GM19395 (cell line): ENCODE data around the gene JMJD1C.

Experiments used
- ATAC-seq: cut with Tn5 transposase; IDR thresholded peaks from one replicate; pipeline ENCODE4 v1.9.1; 2021; ENCODE audit warnings: mild to moderate bottlenecking, moderate library complexity; ENCODE audit not compliant: unreplicated experiment

JMJD1C gene

DNA sequence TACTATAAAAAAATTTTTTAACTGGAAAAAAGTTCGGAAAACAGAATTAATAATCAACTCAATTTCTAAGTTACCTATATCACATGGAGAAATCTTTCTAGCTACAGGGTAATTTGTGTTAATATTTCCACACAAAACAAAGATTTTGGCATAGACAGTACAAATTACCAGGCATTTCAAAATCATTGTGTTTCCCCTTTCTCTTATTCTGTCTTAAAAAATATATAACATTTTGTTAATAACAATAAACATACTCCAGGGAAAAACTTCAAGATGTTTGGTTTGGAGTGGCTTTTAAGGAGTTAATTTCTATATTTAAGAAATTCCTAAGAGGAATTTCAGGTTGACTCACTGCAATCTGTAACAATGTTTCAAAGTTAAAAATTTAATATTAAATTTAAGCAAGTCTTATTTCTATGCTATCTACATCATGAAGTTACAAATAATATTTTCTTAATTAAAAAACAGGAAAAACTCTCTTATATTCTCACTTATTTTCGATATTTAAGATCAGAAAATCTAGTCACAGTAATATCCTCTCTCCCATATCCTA is 200.0 kb downstream of the JMJD1C start:
- no peak for ATAC-seq

DNA sequence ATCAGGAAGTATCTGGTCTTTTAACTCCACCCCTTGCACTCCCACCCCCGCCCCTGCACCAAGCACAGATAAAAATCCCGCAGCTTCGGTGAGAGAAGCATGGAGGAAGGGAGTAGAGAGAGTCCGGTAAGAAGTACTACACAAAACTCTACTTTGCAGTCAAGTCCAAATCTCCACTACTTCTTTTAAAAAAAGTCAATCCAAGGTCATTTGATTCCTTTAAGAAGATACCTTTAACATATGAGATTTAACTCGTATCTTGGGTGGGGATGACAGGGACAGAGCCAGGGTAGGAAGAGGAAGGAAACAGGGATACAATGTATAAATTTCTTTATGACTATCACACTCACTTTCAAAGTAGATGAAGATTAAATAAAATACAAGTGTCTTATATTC is 200.6 kb downstream of the JMJD1C start:
- ATAC-seq, result no peak

DNA sequence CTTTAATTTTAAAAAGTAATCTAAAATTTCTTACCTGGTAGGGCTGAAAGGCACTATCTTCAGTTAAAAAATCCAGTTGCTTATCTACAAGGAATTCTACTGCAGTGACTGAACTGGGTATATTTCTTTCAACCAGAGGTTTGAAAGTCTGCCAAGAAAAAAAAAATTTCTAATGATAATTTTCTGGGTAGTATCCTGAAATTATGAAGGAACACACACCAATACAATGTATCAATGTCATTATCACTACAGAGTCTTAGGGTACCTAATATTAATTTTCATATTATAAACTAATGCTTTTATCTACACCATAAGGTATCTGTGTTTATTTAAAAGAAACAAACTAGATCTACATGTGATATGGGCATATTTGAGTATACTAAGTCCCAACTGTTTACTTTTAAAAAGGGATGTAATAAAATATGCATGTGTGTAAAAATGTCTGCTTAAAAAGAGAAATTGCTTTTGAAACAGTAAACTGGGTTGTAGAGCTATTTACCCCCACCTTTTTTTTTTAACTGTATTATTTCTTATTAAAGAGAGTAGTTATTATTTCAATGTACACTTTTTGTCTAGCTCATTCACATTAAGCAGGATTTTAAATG is 201.1 kb downstream of the JMJD1C start:
- no peak for ATAC-seq

DNA sequence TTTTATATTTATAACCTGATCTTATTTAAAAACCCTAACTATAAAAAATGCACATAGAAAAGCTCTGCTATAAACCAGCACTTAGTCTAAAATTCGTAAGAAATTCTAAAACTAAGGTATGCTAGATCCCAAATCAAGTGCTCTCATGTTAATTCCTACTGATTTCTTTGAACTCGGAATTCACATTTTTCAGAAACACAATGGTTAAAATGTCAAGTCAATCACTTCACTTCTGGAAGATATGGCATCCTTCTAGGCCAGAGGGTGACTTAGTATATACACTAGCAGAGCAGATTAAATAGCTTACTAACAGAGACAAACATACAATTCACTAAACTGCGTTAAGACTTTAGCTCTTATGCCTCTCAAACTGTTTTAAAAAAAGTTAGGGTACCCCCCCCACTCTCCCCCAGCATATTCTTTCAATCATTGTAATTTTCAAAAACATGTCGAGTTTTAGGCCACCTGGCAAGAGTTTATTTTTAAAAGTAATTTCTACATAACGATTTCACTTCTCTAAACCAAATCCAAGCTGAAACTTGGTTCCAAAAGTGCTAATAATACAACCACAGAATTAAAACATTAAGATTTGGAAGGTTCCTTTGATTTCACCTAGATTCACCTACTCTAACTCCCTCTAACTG is 203.2 kb downstream of the JMJD1C start:
- ATAC-seq, result no peak

DNA sequence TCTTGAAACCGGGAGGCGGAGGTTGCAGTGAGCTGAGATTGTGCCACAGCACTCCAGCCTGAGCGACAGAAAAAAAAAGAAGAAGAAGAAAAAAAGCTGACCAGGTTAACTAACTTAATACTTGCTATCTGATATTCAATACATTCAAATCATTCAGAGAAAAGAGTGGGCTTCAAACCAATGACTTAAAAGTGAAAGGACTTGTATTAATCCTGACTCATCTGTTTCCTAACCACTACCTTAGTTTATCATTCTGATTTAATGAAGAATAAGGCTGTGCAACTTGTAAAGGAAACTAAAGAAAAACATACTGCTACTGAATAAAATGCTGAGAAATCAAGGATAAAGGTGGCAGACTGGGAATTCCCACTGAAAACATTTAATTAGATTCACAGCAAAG is 204.3 kb downstream of the JMJD1C start:
- no peak for ATAC-seq

DNA sequence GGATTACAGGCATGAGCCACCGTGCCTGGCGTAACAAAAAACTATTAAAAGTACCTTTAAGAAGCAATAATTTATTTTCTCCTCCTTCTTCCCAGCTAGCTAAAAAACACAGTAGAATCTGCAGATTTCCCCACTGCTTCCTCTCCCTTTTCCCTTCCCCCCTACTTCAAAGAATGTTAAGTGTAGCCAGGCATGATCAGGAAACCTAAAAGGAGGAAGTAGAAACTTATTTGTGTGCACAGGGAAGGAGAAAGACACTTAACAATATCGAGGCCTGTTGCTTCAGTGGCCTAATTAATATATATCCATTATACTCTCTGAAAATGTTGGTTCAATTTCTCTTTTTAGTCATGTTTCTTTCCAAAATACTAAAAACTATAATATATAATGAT is 204.9 kb downstream of the JMJD1C start:
- no peak for ATAC-seq

DNA sequence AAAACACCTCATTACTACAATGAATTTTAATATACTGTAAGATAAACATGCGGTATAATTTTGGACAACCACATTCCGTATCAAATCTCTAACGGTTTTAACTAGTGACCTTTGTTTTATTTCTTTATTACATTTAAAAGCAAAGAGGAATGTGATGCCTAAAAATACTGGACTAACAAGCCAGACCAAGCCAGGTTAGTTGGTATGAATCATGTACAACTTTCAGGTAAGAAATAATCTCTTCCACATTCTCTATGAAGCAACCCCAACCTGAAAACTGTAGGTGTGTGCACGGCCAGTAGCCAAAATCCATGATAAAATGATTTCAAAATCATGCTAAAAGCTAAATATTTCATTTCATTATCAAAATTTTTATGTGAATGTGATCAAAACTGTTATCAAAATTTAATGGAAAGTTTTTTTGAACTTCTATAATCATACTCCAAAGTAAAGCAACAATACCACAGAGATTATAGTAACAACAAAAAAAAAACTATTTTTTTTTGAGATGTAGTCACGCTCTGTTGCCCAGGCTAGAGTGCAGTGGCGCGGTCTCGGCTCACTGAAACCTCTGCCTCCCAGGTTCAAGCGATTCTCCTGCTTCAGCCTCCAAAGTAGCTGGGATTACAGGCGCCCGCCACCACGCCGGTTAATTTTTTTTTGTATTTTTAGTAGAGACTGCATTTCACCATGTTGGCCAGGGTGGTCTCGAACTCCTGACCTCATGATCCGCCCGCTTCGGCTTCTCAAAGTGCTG is 205.5 kb downstream of the JMJD1C start:
- ATAC-seq, result no peak

DNA sequence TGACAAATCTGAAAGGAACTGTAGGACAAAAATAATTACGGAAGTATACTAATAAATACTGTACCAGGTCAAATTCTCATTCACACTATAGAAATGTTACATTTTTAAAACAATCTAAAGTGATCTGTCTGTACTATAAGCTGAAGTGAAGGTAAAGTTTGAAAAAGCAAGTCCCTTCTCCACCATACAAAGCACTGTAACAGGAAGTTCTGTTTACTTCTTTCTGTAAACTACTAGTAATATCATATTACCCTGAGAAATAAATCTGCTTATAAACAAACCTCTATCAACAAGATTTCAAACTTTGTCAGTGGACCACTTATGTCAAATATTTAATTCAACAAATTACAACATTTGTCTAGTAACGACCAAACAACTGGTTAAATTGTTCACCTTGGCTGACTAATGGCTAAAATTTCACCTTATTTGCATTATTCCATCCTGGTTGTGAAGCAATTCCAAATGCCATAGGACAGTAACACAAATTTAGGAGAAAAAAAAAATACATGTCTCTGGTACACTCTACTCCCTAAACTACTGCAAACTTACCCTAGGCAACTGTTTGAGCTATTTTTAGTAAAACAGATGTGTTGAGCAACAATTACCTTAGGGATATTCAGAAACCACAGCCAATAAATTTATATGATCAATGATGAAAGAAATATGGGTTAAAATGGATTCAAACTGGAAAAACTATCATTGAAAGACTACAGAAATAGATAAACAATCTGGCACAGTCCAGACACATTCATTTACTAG is 206.7 kb downstream of the JMJD1C start:
- ATAC-seq, result no peak

DNA sequence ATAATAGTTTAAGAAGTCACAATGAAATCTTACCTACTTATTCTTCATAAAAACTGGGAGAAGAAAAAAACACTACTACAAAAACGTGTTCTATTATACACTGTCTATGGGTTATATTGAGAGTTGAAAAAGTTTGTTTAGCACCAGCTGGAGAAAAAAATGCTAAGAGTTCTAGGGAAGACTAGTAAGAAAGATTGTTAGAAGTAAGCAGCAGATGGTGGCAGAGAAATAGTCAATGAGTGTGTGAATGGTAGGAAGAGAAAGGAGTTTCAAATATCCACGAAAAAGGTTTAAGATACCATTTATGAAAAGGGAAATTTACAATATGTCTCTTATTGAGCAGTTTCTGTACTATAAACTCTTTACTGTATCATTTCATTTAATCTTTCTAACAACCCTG is 208.0 kb downstream of the JMJD1C start:
- ATAC-seq, result no peak

DNA sequence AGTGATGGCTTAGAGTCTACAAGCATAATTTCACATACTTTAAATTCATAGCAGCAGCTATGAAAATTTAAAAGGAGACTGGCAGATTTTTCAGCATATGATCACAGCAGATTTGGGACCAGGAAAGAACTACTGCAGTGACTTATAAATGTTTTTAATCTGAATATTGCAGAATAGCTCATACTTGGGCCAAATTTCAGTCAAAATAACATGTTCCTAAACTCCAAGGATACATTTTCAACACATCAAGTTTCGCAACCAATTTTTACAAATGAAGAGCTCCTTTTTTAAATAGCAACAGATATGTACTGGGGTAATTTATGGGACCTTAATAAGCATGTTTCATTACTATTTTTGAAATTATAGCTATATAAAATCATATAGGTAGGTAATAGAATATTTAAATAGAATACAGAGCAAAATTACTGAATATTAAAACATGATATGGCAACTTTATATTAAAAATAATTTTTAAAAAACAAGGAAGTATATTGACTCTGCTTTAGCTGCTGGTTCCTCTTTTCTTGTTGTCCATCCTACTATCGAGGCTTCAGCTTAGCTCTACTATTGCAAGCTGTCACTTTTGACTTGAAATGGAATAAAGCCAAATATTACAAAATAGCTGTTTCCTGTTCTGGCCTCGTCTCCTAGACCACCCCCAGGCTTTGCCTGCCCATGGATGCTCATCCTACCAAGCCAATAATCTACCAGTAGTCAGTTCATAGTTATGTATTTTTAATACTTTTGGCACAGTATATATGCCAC is 209.6 kb downstream of the JMJD1C start:
- peak; percentile 37 for ATAC-seq

DNA sequence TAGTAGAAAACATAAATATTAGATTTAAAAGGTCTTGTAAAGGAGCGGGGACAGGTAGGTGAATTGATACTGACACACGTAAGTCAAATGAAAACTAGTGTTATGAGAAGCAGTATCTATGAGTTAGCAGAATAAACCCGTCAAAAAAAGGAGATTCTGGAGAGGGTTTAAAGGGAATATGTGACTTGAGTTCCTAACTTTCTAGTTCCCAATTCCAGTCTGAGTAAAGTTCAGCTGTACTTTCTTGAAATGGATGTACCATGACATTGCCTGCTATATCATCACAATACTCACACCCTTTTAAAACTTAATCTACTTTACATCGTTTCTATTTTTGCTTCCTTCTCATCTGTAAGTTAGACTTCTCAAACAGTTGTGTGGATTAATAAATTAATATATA is 210.5 kb downstream of the JMJD1C start:
- ATAC-seq, result no peak

DNA sequence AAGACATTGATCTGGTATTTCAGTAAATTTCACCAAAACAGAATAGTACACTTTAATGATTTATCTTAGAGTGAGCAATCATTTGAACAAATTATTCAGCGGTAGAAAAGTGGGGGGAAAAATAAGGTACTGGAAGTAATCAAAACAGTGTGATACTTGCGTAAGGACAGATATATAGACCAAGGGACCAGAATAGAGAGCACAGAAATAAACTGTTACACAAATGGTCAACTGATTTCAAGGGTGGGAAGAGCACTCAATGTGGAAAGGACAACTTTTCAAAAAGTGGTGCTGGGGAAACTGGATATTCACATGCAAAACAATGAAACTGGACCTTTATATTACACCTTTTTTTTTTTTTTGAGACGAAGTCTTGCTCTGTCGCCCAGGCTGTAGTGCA is 212.7 kb downstream of the JMJD1C start:
- ATAC-seq, result no peak

DNA sequence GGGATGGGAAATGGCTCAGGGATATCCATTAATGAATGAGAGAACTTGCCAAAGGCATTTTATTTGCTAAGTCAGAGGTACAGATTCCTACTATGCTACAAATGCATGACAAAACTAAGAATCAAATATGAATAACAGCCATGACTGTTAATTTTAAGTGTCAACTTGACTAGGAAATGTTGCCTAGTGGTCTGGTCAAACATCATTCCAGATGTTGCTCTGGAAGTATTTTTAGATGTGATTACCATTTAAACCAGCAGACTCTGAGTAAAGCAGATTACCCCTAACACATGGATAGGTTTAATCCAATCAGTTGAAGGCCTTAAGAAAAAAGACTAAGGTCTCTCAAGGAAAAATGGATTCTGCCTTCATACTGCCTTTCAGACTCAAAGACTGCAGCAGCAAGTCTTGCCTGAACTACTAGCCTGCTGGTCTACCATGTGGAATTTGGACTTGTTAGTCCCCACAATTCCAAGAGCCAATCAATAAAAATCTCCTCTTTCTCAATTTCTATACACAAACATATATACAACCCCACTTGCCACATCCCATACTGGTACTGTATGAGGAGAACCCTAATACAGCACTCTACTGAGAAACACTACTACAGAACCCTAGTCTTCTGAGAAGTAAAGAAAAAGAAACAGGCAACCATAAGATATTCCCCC is 213.5 kb downstream of the JMJD1C start:
- no peak for ATAC-seq

DNA sequence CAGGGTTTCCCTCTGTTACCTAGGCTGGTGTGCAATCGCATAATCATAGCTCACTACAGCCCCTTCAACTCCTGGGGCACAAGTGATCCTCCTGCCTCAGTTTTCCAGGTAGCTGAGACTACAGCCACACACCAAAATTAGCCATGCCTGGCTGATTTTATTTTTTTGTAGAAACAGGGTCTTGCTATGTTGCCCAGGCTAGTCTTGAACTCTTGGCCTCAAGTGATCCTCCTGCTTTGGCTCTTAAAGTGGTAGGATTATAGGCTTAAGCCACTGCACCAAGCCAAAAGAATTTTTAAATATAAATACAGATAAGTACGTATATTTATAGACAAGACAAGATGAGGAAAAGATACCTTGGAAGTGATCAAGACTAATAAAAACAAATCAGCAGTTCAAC is 215.7 kb downstream of the JMJD1C start:
- no peak for ATAC-seq

DNA sequence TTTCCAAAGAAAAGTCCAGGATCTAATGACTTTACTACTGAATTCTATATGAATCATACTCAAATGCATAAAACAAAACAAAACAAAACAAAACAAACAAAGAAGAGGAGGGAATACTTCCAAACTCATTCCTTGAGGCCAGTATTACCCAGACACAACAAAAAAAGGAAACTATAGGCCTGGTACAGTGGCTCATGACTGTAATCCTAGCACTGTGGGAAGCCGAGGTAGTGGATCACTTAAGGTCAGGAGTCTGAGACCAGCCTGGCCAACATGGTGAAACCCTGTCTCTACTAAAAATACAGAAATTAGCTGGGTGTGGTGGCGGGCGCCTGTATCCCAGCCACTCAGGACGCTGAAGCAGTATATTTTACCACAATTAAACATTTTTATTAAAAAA is 218.0 kb downstream of the JMJD1C start:
- ATAC-seq, result no peak

DNA sequence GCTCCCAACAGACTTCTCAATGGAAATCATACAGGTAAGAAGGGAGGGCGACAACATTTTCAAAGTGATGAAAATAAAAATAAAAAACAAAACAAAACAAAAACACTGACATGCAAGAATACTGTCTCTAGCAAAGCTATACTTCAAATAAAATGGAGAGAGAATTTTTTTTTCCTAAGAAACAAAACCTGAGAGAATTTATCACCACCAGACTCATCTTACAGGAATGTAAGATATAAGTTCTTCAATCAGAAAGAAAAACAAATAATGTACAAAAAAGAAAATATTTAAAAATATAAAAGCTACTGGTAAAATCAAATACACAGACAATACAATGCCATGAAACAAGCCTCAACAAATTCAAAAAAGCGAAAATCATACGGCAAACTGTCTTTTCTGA is 219.4 kb downstream of the JMJD1C start:
- ATAC-seq, result no peak

DNA sequence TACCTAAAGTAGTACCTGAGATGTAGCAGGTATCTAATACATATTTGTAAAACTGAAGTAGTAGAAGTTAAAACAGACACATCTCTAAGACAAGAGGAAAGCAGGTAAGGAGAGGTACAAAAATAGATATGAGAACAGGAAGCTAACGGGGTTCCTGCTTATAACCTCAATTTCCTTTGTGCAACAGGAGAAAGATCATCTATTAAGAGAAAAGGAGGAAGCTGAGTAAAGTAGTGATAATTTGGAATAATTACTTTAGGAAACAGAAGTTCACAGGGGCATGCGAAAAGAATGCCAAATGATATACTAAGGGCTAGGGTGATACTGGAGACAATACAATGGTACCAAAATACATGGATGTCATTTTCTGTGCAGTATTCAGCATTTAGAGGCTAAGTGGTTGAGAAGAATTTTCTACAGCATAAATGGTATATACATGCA is 223.9 kb downstream of the JMJD1C start:
- peak; percentile 22 for ATAC-seq

DNA sequence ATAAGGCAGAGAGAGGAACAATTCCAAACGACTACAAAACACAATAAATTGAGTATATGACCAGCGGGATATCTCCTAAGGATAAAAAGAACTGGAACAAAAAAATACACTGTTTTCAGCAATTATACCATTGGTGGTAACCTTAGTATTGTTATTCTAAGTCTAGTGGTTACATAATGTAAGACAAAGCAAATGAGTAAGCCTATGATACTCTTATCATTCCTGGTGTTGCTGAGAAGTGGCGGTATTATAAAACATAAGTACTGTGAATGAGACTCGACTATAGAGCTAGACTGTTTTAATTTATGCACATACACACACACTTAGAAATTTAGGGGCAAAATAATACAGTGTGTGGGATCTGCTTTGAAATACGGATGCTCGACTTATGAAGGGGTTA is 225.0 kb downstream of the JMJD1C start:
- no peak for ATAC-seq

DNA sequence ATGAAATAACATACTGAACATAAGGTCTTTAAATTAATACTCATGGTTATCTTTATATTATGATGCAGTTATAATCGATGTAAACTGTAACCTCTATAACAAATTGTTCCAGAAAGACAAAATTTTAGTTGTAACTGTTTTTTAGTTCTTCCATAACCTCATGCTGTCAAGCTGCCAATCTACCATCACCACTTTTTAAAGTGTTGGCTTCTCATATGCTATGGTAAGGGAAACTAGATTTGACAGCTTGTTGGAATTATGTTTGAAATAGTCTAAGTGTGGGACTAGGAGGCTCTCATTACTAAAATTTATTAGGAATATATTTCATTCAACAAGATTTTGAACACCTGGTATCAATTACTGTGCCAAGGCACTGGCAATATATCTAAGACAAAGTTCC is 227.3 kb downstream of the JMJD1C start:
- no peak for ATAC-seq

DNA sequence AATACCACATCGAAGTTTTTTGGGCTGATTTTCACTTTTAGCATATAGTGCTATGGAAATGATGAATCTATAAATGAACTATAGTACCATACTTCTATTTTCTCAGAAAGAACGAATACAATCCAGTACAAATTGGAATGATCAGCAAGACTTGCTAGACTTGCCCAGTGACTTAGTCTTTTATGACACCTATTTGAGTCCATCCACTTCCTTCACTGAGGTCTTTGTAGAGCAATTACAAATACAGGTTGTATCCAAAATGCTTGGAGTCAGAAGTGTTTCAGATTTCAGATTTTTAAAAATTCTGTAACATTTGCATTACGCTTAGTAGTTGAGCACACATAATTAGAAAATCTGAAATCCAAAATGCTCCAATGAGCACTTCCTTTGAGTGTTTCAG is 228.4 kb downstream of the JMJD1C start:
- ATAC-seq, result no peak
